GM23248 (cell line): ENCODE results near the gene HPSE. TPM values are rescaled to one million over a fixed set of nuclear protein-coding genes. Genes with fewer than 3 reads are reported as not detected.
A peak's percentile ranks its signal among the peaks of the same experiment; 100 is the strongest.

ENCODE experiments used
- DNase-seq: peaks from one replicate; pipeline ENCODE4 v3.0.0-alpha.2; 2015
- H2AFZ ChIP-seq: fragments of 200-600 bp; sonication (generic); 2 replicates; pipeline ENCODE4 v1.6.1; 2016; ENCODE audit warnings: antibody characterized with exemption
- H3F3A ChIP-seq: fragments of 200-600 bp; sonication (generic); 2 replicates; pipeline ENCODE4 v1.6.1; 2016; ENCODE audit warnings: mild to moderate bottlenecking, antibody characterized with exemption, mixed run types; ENCODE audit not compliant: insufficient read depth
- H3K27ac ChIP-seq: fragments of 200-600 bp; sonication (generic); 2 replicates; pipeline ENCODE4 v1.5.1; 2016; ENCODE audit warnings: mild to moderate bottlenecking
- H3K27me3 ChIP-seq: fragments of 200-600 bp; sonication (generic); replicated peaks from 2 replicates; pipeline ENCODE4 v1.6.1; 2016; ENCODE audit warnings: mild to moderate bottlenecking; ENCODE audit not compliant: insufficient read depth
- H3K36me3 ChIP-seq: fragments of 200-600 bp; sonication (generic); 2 replicates; pipeline ENCODE4 v1.6.1; 2016; ENCODE audit warnings: low read depth, mild to moderate bottlenecking
- H3K4me1 ChIP-seq: fragments of 200-600 bp; sonication (generic); 2 replicates; pipeline ENCODE4 v1.6.1; 2016; ENCODE audit warnings: mild to moderate bottlenecking; ENCODE audit not compliant: insufficient read depth
- H3K4me2 ChIP-seq: fragments of 200-600 bp; sonication (generic); one replicate; pipeline ENCODE4 v1.6.1; 2016; ENCODE audit warnings: mild to moderate bottlenecking; ENCODE audit not compliant: unreplicated experiment
- H3K4me3 ChIP-seq: fragments of 200-600 bp; sonication (generic); 2 replicates; pipeline ENCODE4 v1.5.1; 2016; ENCODE audit warnings: mild to moderate bottlenecking
- H3K79me2 ChIP-seq: fragments of 200-600 bp; sonication (generic); 2 replicates; pipeline ENCODE4 v1.6.1; 2016; ENCODE audit warnings: mild to moderate bottlenecking; ENCODE audit not compliant: insufficient read depth
- H3K9ac ChIP-seq: fragments of 200-600 bp; sonication (generic); 2 replicates; pipeline ENCODE4 v1.6.1; 2016; ENCODE audit warnings: mild to moderate bottlenecking
- H3K9me2 ChIP-seq: fragments of 200-600 bp; sonication (generic); 2 replicates; pipeline ENCODE4 v1.6.1; 2016; ENCODE audit warnings: mixed run types, mild to moderate bottlenecking, moderate library complexity; ENCODE audit not compliant: insufficient read depth
- H3K9me3 ChIP-seq: fragments of 200-600 bp; sonication (generic); one replicate; pipeline ENCODE4 v1.6.1; 2017; ENCODE audit warnings: low read depth
- H4K20me1 ChIP-seq: fragments of 200-600 bp; sonication (generic); 2 replicates; pipeline ENCODE4 v1.6.0; 2016; ENCODE audit not compliant: insufficient read depth
- EZH2 ChIP-seq: fragments of 200-600 bp; sonication (generic); IDR thresholded peaks from 2 replicates; pipeline ENCODE4 v1.6.1; 2018; ENCODE audit warnings: antibody characterized with exemption, mild to moderate bottlenecking; ENCODE audit not compliant: insufficient read depth, poor library complexity, severe bottlenecking
- EZH2phosphoT487 ChIP-seq: fragments of 200-600 bp; sonication (generic); IDR thresholded peaks from 2 replicates; pipeline ENCODE4 v1.6.1; 2018; ENCODE audit warnings: antibody characterized with exemption, moderate library complexity, mild to moderate bottlenecking, low read depth; ENCODE audit not compliant: insufficient read depth
- WGBS, 2 experiments: methylation state at CpG; one replicate each; pipeline ENCODE4 v1.1.6; 2015 to 2017; ENCODE audit warnings: low lambda C conversion rate in 2 of 2, low coverage in 1 of 2; ENCODE audit errors: missing lambda C conversion rate in 2 of 2; 5-methylcytosine and 5-hydroxymethylcytosine counted together
- in situ Hi-C: fragments of 300-500 bp; cut with MboI; formaldehyde crosslinking; loops from 2 replicates; pipeline ENCODE4 v1.15.0; 2020
- polyA plus RNA-seq: library from polyadenylated mRNA; unstranded; fragments of >200 nt; fragmentation: Nextera tagmentation; extraction: Ambion mirVana; gene quantifications from 2 replicates; pipeline ENCODE4 v1.2.1, GENCODE V29; 2016
- total RNA-seq: library from RNA; depleted of rRNA; stranded (reverse); fragments of >200 nt; shearing (Covaris generic); gene quantifications from 2 replicates; pipeline ENCODE4 v1.2.3, GENCODE V29; 2014

HPSE gene
- total and polyA plus RNA-seq, 2 experiments from 2014 or later: 0.54 to 1.5 TPM

- H4K20me1 ChIP-seq: no peaks in the 10 kb centered on the region
- H3K4me3 ChIP-seq: no peak overlapping the region
- H3K27me3 ChIP-seq: no peaks in the 10 kb centered on the region
- H3K9me2 ChIP-seq: no peaks in the 10 kb centered on the region
- no peak overlapping the region for H3K4me2 ChIP-seq
- no peak for TF ChIP-seq EZH2phosphoT487
- no peak for TF ChIP-seq EZH2
- H3K36me3 ChIP-seq: no peaks in the 10 kb centered on the region
- no peak overlapping the region for H3K9ac ChIP-seq
- no peaks in the 10 kb centered on the region for H3K9me3 ChIP-seq
- in situ Hi-C loops: loop anchor here (5.0 to 25.0 kb wide), 3 partner anchors 182 to 797 kb away; no protein-coding TSS in a partner anchor
- peaks cover 31% of the 10 kb centered on the region for H3K4me1 ChIP-seq
- peaks cover 26% of the 10 kb centered on the region for H3F3A ChIP-seq
- WGBS, 2 experiments: 90 to 97% methylated on average over 1 of the region's 1 CpG
- no peak overlapping the region for H2AFZ ChIP-seq
- no peak for DNase-seq
- H3K79me2 ChIP-seq: no peaks in the 10 kb centered on the region
- no peak overlapping the region for H3K27ac ChIP-seq
These were observed 75.1 kb downstream of the HPSE start for GRCh38 chr4:83259586-83259985.

GRCh38 chr4:83258461-83258860 lies 76.2 kb downstream of the HPSE start:
- no peak for DNase-seq
- in situ Hi-C loops: loop anchor here (5.0 to 25.0 kb wide), 3 partner anchors 181 to 796 kb away; no protein-coding TSS in a partner anchor
- no peaks in the 10 kb centered on the region for H4K20me1 ChIP-seq
- H3F3A ChIP-seq: peaks cover 29% of the 10 kb centered on the region
- H3K9ac ChIP-seq: no peak overlapping the region
- H3K36me3 ChIP-seq: no peaks in the 10 kb centered on the region
- peak overlapping the region; percentile 13 for H3K4me2 ChIP-seq
- H3K4me1 ChIP-seq: peaks cover 31% of the 10 kb centered on the region
- no peaks in the 10 kb centered on the region for H3K9me2 ChIP-seq
- no peaks in the 10 kb centered on the region for H3K9me3 ChIP-seq
- no peak for TF ChIP-seq EZH2phosphoT487
- TF ChIP-seq EZH2: no peak
- no peak overlapping the region for H3K4me3 ChIP-seq
- H3K27me3 ChIP-seq: no peaks in the 10 kb centered on the region
- no peaks in the 10 kb centered on the region for H3K79me2 ChIP-seq
- 0 out of 2 replicates have a peak overlapping the region, but pooled peaks have one; percentile 7 for H3K27ac ChIP-seq
- no peak overlapping the region for H2AFZ ChIP-seq

GRCh38 chr4:83257811-83258210 lies 76.8 kb downstream of the HPSE start:
- peaks cover 29% of the 10 kb centered on the region for H3F3A ChIP-seq
- no peaks in the 10 kb centered on the region for H3K79me2 ChIP-seq
- H4K20me1 ChIP-seq: no peaks in the 10 kb centered on the region
- H3K4me1 ChIP-seq: peaks cover 31% of the 10 kb centered on the region
- no peak overlapping the region for H3K4me3 ChIP-seq
- no peaks in the 10 kb centered on the region for H3K9me2 ChIP-seq
- no peak overlapping the region for H3K4me2 ChIP-seq
- no peak for DNase-seq
- no peaks in the 10 kb centered on the region for H3K9me3 ChIP-seq
- TF ChIP-seq EZH2 (no peak), EZH2phosphoT487 (no peak)
- in situ Hi-C loops: loop anchor here (5.0 to 25.0 kb wide), 3 partner anchors 181 to 796 kb away; no protein-coding TSS in a partner anchor
- no peak overlapping the region for H3K9ac ChIP-seq
- no peak overlapping the region for H2AFZ ChIP-seq
- no peak overlapping the region for H3K27ac ChIP-seq
- H3K36me3 ChIP-seq: no peaks in the 10 kb centered on the region
- no peaks in the 10 kb centered on the region for H3K27me3 ChIP-seq
- 88 to 92% methylated on average over 7 of the region's 7 CpGs for WGBS, 2 experiments

DNA sequence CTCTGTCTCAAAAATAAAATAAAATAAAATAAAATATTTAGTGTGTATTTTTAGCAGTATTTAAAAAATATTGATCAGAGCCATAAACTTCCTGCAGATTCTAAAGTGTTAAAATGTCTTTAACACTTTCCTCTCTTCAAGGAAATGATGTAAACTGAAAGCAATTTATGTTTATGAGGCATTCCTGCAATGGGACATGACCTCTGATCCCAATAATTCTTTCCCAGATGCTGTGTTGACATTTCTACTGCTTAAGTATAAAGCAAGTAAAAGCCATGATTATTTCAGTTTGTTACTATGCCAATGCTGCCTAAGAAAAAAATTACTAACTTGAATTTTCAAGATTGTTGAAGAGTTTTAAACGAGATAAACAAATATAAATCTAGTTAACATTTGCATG lies 79.1 kb downstream of the HPSE start:
- Histone ChIP-seq H2AFZ (no peak overlapping the region), H3K27me3 (no peaks in the 10 kb centered on the region), H3K36me3 (no peaks in the 10 kb centered on the region), H3K4me1 (peaks cover 31% of the 10 kb centered on the region), H3F3A (peaks cover 32% of the 10 kb centered on the region), H3K79me2 (no peaks in the 10 kb centered on the region), H3K9me3 (no peaks in the 10 kb centered on the region), H3K27ac (no peak overlapping the region), H3K9ac (no peak overlapping the region), H4K20me1 (no peaks in the 10 kb centered on the region), H3K4me3 (no peak overlapping the region), H3K4me2 (no peak overlapping the region), H3K9me2 (no peaks in the 10 kb centered on the region)
- in situ Hi-C loops: loop anchor here (5.0 to 25.0 kb wide), 3 partner anchors 178 to 793 kb away; no protein-coding TSS in a partner anchor
- WGBS, 2 experiments: 8 to 14% methylated on average over 1 of the region's 1 CpG
- no peak for TF ChIP-seq EZH2phosphoT487
- TF ChIP-seq EZH2: no peak
- DNase-seq: peak; percentile 37
